ENCODE data around the gene COA3.

DNA sequence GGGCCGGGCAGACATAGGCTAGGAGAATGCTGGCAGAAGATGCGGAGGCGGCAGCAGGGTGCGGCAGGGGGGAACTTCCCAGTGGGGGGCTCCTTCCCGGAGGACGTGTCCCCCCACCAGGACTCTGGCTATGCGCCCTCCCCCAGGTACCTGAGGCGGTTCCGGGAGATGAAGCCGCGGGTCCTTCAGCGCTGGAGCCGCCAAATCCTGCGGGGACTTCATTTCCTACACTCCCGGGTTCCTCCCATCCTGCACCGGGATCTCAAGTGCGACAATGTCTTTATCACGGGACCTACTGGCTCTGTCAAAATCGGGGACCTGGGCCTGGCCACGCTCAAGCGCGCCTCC, 14.7 kb downstream of the COA3 start:
- no peak for TF ChIP-seq POLR2A (IDR thresholded peaks at IDR 0.05)
- TF ChIP-seq, protein P1, sequence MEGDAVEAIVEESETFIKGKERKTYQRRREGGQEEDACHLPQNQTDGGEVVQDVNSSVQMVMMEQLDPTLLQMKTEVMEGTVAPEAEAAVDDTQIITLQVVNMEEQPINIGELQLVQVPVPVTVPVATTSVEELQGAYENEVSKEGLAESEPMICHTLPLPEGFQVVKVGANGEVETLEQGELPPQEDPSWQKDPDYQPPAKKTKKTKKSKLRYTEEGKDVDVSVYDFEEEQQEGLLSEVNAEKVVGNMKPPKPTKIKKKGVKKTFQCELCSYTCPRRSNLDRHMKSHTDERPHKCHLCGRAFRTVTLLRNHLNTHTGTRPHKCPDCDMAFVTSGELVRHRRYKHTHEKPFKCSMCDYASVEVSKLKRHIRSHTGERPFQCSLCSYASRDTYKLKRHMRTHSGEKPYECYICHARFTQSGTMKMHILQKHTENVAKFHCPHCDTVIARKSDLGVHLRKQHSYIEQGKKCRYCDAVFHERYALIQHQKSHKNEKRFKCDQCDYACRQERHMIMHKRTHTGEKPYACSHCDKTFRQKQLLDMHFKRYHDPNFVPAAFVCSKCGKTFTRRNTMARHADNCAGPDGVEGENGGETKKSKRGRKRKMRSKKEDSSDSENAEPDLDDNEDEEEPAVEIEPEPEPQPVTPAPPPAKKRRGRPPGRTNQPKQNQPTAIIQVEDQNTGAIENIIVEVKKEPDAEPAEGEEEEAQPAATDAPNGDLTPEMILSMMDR (IDR thresholded peaks at IDR 0.05) = no peak
